PFSK-1 (cell line): Measurements from ENCODE around the gene PRKAG2.

Experiments
- FOXP2 ChIP-seq: optimal IDR thresholded peaks from 2 replicates; pipeline ENCODE3; 2011; ENCODE audit warnings: borderline replicate concordance, control low read depth, inconsistent platforms; ENCODE audit not compliant: insufficient read depth; ENCODE audit errors: extremely low read length, extremely low read depth
- POLR2AphosphoS5 ChIP-seq: IDR thresholded peaks from 2 replicates; pipeline ENCODE4 v1.6.1; 2012; ENCODE audit warnings: low read depth, mild to moderate bottlenecking, control low read depth, low read length, moderate library complexity
- REST ChIP-seq, 2 experiments: IDR thresholded peaks; 2 replicates each; pipeline versions ENCODE4 v1.6.1 to v1.8.0; 2011 to 2012; ENCODE audit warnings: low read depth in 2 of 2, low read length in 2 of 2, control low read depth in 1 of 2, inconsistent platforms in 1 of 2, mild to moderate bottlenecking in 1 of 2, moderate library complexity in 1 of 2; ENCODE audit not compliant: insufficient read depth in 1 of 2
- SIN3A ChIP-seq: IDR thresholded peaks from 2 replicates; pipeline ENCODE4 v1.6.1; 2012; ENCODE audit warnings: mild to moderate bottlenecking, low read length, moderate library complexity, borderline replicate concordance; ENCODE audit not compliant: insufficient read depth
- TAF1 ChIP-seq: IDR thresholded peaks from 2 replicates; pipeline ENCODE4 v1.6.1; 2012; ENCODE audit warnings: low read length, control low read depth, borderline replicate concordance; ENCODE audit not compliant: insufficient read depth

PRKAG2 gene

GRCh38 chr7:151880688-151881087 is 3.8 kb upstream of the PRKAG2 start:
- no peak for TF ChIP-seq REST (IDR thresholded peaks at IDR 0.05; ENCODE audit: insufficient read depth in 1 of 2, low read depth in 2 of 2, low read length in 2 of 2)
- no peak for TF ChIP-seq POLR2AphosphoS5
- no peak for TF ChIP-seq SIN3A
- TF ChIP-seq TAF1 = no peak
- no peak for TF ChIP-seq FOXP2

GRCh38 chr7:151877911-151878835 is 1.3 kb upstream of the PRKAG2 start:
- TF ChIP-seq SIN3A (no peak), REST (IDR thresholded peaks at IDR 0.05; ENCODE audit: insufficient read depth in 1 of 2, low read depth in 2 of 2, low read length in 2 of 2) (no peak), POLR2AphosphoS5 (no peak), FOXP2 (no peak), TAF1 (no peak)

GRCh38 chr7:151875942-151876898 is 695 bp downstream of the PRKAG2 start:
- TF ChIP-seq REST (IDR thresholded peaks at IDR 0.05; ENCODE audit: insufficient read depth in 1 of 2, low read depth in 2 of 2, low read length in 2 of 2) = no peak
- no peak for TF ChIP-seq POLR2AphosphoS5
- TF ChIP-seq SIN3A = no peak
- TF ChIP-seq TAF1 = no peak
- no peak for TF ChIP-seq FOXP2

- TF ChIP-seq TAF1 (no peak), FOXP2 (no peak), POLR2AphosphoS5 (no peak), REST (IDR thresholded peaks at IDR 0.05; ENCODE audit: insufficient read depth in 1 of 2, low read depth in 2 of 2, low read length in 2 of 2) (no peak), SIN3A (no peak)
Observed at GRCh38 chr7:151873402-151873965, 3.4 kb downstream of the PRKAG2 start.
